Smooth muscle cell (in vitro differentiated cells): ENCODE results near the gene TGM2. TPM values are rescaled to one million over a fixed set of nuclear protein-coding genes. Genes with fewer than 3 reads are reported as not detected.

Experiments
- DNase-seq: peaks from one replicate; lab custom pipeline; 2025; ENCODE audit not compliant: unreplicated experiment; lab: John Stamatoyannopoulos, UW
- H2AFZ ChIP-seq: fragments of 200-600 bp; sonication (generic); 2 replicates; pipeline ENCODE4 v1.6.0; 2016; ENCODE audit warnings: antibody characterized with exemption, low read depth, mild to moderate bottlenecking
- H3F3A ChIP-seq: fragments of 200-600 bp; sonication (generic); 2 replicates; pipeline ENCODE4 v1.6.0; 2017; ENCODE audit warnings: antibody characterized with exemption, low read depth
- H3K27ac ChIP-seq: fragments of 200-600 bp; sonication (generic); 2 replicates; pipeline ENCODE4 v1.5.1; 2016; ENCODE audit warnings: low read depth, mild to moderate bottlenecking
- H3K27me3 ChIP-seq: fragments of 200-600 bp; sonication (generic); 2 replicates; pipeline ENCODE4 v1.6.1; 2016; ENCODE audit warnings: low read depth, mild to moderate bottlenecking
- H3K36me3 ChIP-seq: fragments of 200-600 bp; sonication (generic); 2 replicates; pipeline ENCODE4 v1.5.1; 2016; ENCODE audit warnings: low read depth
- H3K4me1 ChIP-seq: fragments of 200-600 bp; sonication (generic); 2 replicates; pipeline ENCODE4 v1.5.1; 2016; ENCODE audit warnings: low read depth
- H3K4me2 ChIP-seq: fragments of 200-600 bp; sonication (generic); 2 replicates; pipeline ENCODE4 v1.6.0; 2016; ENCODE audit warnings: mild to moderate bottlenecking
- H3K4me3 ChIP-seq: fragments of 200-600 bp; sonication (generic); 2 replicates; pipeline ENCODE4 v1.5.1; 2016; ENCODE audit warnings: mild to moderate bottlenecking
- H3K79me2 ChIP-seq: fragments of 200-600 bp; sonication (generic); 2 replicates; pipeline ENCODE4 v1.6.0; 2016; ENCODE audit warnings: low read depth, mild to moderate bottlenecking
- H3K9ac ChIP-seq: fragments of 200-600 bp; sonication (generic); 2 replicates; pipeline ENCODE4 v1.6.0; 2016; ENCODE audit warnings: low read depth
- H3K9me3 ChIP-seq: fragments of 200-600 bp; sonication (generic); replicated peaks from 2 replicates; pipeline ENCODE4 v1.5.1; 2016; ENCODE audit warnings: low read depth
- H4K20me1 ChIP-seq: fragments of 200-600 bp; sonication (generic); 2 replicates; pipeline ENCODE4 v1.6.0; 2016; ENCODE audit warnings: low read depth
- CTCF ChIP-seq: fragments of 200-600 bp; sonication (generic); IDR thresholded peaks from 2 replicates; pipeline ENCODE4 v1.5.1; 2017; ENCODE audit warnings: borderline replicate concordance, mild to moderate bottlenecking, antibody characterized with exemption; ENCODE audit not compliant: insufficient read depth, poor library complexity, severe bottlenecking
- WGBS: methylation state at CpG from one replicate; pipeline ENCODE4 v1.1.7; 2016; ENCODE audit warnings: low lambda C conversion rate; 5-methylcytosine and 5-hydroxymethylcytosine counted together
- polyA plus RNA-seq: library from polyadenylated mRNA; unstranded; fragments of >200 nt; fragmentation: Nextera tagmentation; extraction: Ambion mirVana; gene quantifications from 2 replicates; pipeline ENCODE4 v1.2.1, GENCODE V29; 2016
- total RNA-seq: library from RNA; depleted of rRNA; stranded (reverse); fragments of >200 nt; gene quantifications from 2 replicates; pipeline ENCODE4 v1.2.3, GENCODE V29; 2014

TGM2 gene
- total and polyA plus RNA-seq, 2 experiments from 2014 or later = 41.7 to 72.0 TPM

GRCh38 chr20:38156280-38156679 is 8.8 kb downstream of the TGM2 start:
- WGBS = 88% methylated on average over 6 of the region's 6 CpGs
- no peak overlapping the region for H3K27ac ChIP-seq
- no peaks in the 10 kb centered on the region for H4K20me1 ChIP-seq
- no peaks in the 10 kb centered on the region for H3K79me2 ChIP-seq
- no peak for TF ChIP-seq CTCF
- H2AFZ ChIP-seq = no peak overlapping the region
- no peak for DNase-seq
- no peaks in the 10 kb centered on the region for H3K9me3 ChIP-seq
- no peak overlapping the region for H3K4me3 ChIP-seq
- H3K4me1 ChIP-seq = no peaks in the 10 kb centered on the region
- peaks cover 4% of the 10 kb centered on the region for H3F3A ChIP-seq
- H3K4me2 ChIP-seq = no peak overlapping the region
- no peak overlapping the region for H3K9ac ChIP-seq
- H3K36me3 ChIP-seq = no peaks in the 10 kb centered on the region
- no peaks in the 10 kb centered on the region for H3K27me3 ChIP-seq

- DNase-seq = no peak
Measured at GRCh38 chr20:38155811-38156210, 9.3 kb downstream of the TGM2 start.

GRCh38 chr20:38153401-38153800 is 11.7 kb downstream of the TGM2 start:
- no peaks in the 10 kb centered on the region for H3F3A ChIP-seq
- no peaks in the 10 kb centered on the region for H3K27me3 ChIP-seq
- 93% methylated on average over 5 of the region's 5 CpGs for WGBS
- no peaks in the 10 kb centered on the region for H3K4me1 ChIP-seq
- no peak for TF ChIP-seq CTCF
- no peak overlapping the region for H3K4me2 ChIP-seq
- H3K9ac ChIP-seq = no peak overlapping the region
- H3K27ac ChIP-seq = no peak overlapping the region
- no peaks in the 10 kb centered on the region for H3K9me3 ChIP-seq
- H2AFZ ChIP-seq = no peak overlapping the region
- H3K36me3 ChIP-seq = no peaks in the 10 kb centered on the region
- no peak overlapping the region for H3K4me3 ChIP-seq
- DNase-seq = no peak
- no peaks in the 10 kb centered on the region for H3K79me2 ChIP-seq
- no peaks in the 10 kb centered on the region for H4K20me1 ChIP-seq

More at GRCh38 chr20:38155811-38156210, 9.3 kb downstream of the TGM2 start:
- Histone ChIP-seq H3K4me1 (no peaks in the 10 kb centered on the region), H3K36me3 (no peaks in the 10 kb centered on the region), H3K9ac (no peak overlapping the region), H2AFZ (no peak overlapping the region), H3K27ac (no peak overlapping the region), H3K4me3 (no peak overlapping the region), H3K79me2 (no peaks in the 10 kb centered on the region), H4K20me1 (no peaks in the 10 kb centered on the region), H3K9me3 (no peaks in the 10 kb centered on the region), H3K4me2 (no peak overlapping the region), H3F3A (peaks cover 4% of the 10 kb centered on the region), H3K27me3 (no peaks in the 10 kb centered on the region)
- TF ChIP-seq CTCF = no peak
- 94% methylated on average over 13 of the region's 13 CpGs for WGBS

GRCh38 chr20:38152621-38153221 is 12.3 kb downstream of the TGM2 start:
- Histone ChIP-seq H4K20me1 (no peaks in the 10 kb centered on the region), H3K79me2 (no peaks in the 10 kb centered on the region), H3F3A (no peaks in the 10 kb centered on the region), H3K9ac (no peak overlapping the region), H3K4me3 (no peak overlapping the region), H3K9me3 (no peaks in the 10 kb centered on the region), H3K4me2 (no peak overlapping the region), H3K4me1 (no peaks in the 10 kb centered on the region), H2AFZ (no peak overlapping the region), H3K27ac (no peak overlapping the region), H3K36me3 (no peaks in the 10 kb centered on the region), H3K27me3 (no peaks in the 10 kb centered on the region)
- WGBS = 94% methylated on average over 22 of the region's 22 CpGs
- DNase-seq = no peak
- no peak for TF ChIP-seq CTCF
